Activated CD4-positive, alpha-beta T cell treated with anti-CD3 and anti-CD28 coated beads for 4 hours (primary cell): ENCODE results near the gene CDIPT.

ENCODE experiments used
- DNase-seq, 2 donors: peaks; one replicate each; pipeline ENCODE4 v3.0.0-alpha.2; 2020

CDIPT gene

GRCh38 chr16:29809031-29809747 is 53.8 kb downstream of the CDIPT start:
- DNase-seq: no peak
